CD14-positive monocyte (primary cell): ENCODE results near the gene BFSP2. TPM values are rescaled to one million over a fixed set of nuclear protein-coding genes. Genes with fewer than 3 reads are reported as not detected.

Source experiments
- DNase-seq, 3 donors: peaks; one replicate each; pipeline ENCODE4 v3.0.0-alpha.2; 2011 to 2022
- H2AFZ ChIP-seq: 2 replicates; pipeline ENCODE4 v1.6.0; 2012; ENCODE audit warnings: mild to moderate bottlenecking, low read depth, low read length, inconsistent platforms; ENCODE audit not compliant: insufficient read depth, poor library complexity, severe bottlenecking
- H3K27ac ChIP-seq, 2 donors: 1 replicate in 1 of 2; 2 replicates in 1 of 2; pipeline ENCODE4 v1.5.1; 2012 to 2013; ENCODE audit warnings: low read length in 2 of 2, control low read depth in 1 of 2, inconsistent platforms in 1 of 2, low read depth in 1 of 2, mild to moderate bottlenecking in 1 of 2
- H3K27me3 ChIP-seq, 2 donors: one replicate each; pipeline versions ENCODE4 v1.6.0 to v1.6.1; 2011 to 2013; ENCODE audit warnings: low read length in 2 of 2; ENCODE audit not compliant: control insufficient read depth in 2 of 2, insufficient read depth in 2 of 2
- H3K36me3 ChIP-seq, 2 donors: replicated peaks in 1 of 2; 1 replicate in 1 of 2; 2 replicates in 1 of 2; pipeline versions ENCODE4 v1.5.1 to v1.6.1; 2012 to 2013; ENCODE audit warnings: low read length in 2 of 2, control low read depth in 1 of 2, inconsistent platforms in 1 of 2, mild to moderate bottlenecking in 1 of 2; ENCODE audit not compliant: insufficient read depth in 2 of 2, control insufficient read depth in 1 of 2
- H3K4me1 ChIP-seq, 2 donors: 1 replicate in 1 of 2; 2 replicates in 1 of 2; pipeline versions ENCODE4 v1.5.1 to v1.6.1; 2012 to 2013; ENCODE audit warnings: low read length in 2 of 2, control low read depth in 1 of 2, inconsistent platforms in 1 of 2, mild to moderate bottlenecking in 1 of 2, moderate library complexity in 1 of 2; ENCODE audit not compliant: insufficient read depth in 2 of 2, control insufficient read depth in 1 of 2
- H3K4me2 ChIP-seq: replicated peaks from 2 replicates; pipeline ENCODE3; 2012; ENCODE audit warnings: low read length, moderate library complexity, mild to moderate bottlenecking; ENCODE audit not compliant: poor library complexity, severe bottlenecking; ENCODE audit errors: extremely low read depth
- H3K4me3 ChIP-seq, 3 experiments: fragments of 200-600 bp in 1 of 3; sonication (generic) in 1 of 3; replicated peaks in 1 of 3; 1 replicate in 2 of 3; 2 replicates in 1 of 3; pipeline ENCODE4 v1.5.1; 2011 to 2013; ENCODE audit warnings: low read length in 3 of 3, mild to moderate bottlenecking in 3 of 3, control low read depth in 2 of 3, low read depth in 2 of 3, inconsistent platforms in 1 of 3, moderate library complexity in 1 of 3
- H3K79me2 ChIP-seq: 2 replicates; pipeline ENCODE4 v1.6.0; 2012; ENCODE audit warnings: mild to moderate bottlenecking, control low read depth, inconsistent platforms, low read length, moderate library complexity; ENCODE audit not compliant: insufficient read depth
- H3K9ac ChIP-seq: 2 replicates; pipeline ENCODE4 v1.6.0; 2017; ENCODE audit warnings: low read length, mild to moderate bottlenecking; ENCODE audit not compliant: insufficient read depth, poor library complexity, severe bottlenecking
- H3K9me3 ChIP-seq, 2 donors: replicated peaks in 1 of 2; 1 replicate in 1 of 2; 2 replicates in 1 of 2; pipeline versions ENCODE4 v1.5.1 to v1.6.1; 2012 to 2013; ENCODE audit warnings: low read length in 2 of 2, control low read depth in 1 of 2; ENCODE audit not compliant: control insufficient read depth in 1 of 2, insufficient read depth in 1 of 2
- H4K20me1 ChIP-seq: 2 replicates; pipeline ENCODE4 v1.6.0; 2012; ENCODE audit warnings: mild to moderate bottlenecking, low read length, control low read depth, moderate library complexity; ENCODE audit not compliant: insufficient read depth
- H3K27ac Mint-ChIP-seq, 7 donors: one replicate each; pipeline ENCODE4 v1.8.0; 2020; ENCODE audit warnings: mild to moderate bottlenecking in 7 of 7, mixed read lengths in 7 of 7, moderate library complexity in 6 of 7, inconsistent platforms in 2 of 7
- H3K27me3 Mint-ChIP-seq, 3 donors: one replicate each; pipeline ENCODE4 v1.8.0; 2021 to 2022; ENCODE audit warnings: low read depth in 3 of 3, mild to moderate bottlenecking in 3 of 3, mixed read lengths in 3 of 3, moderate library complexity in 3 of 3, inconsistent platforms in 1 of 3
- H3K36me3 Mint-ChIP-seq, 2 donors: one replicate each; pipeline ENCODE4 v1.8.0; 2020; ENCODE audit warnings: mixed read lengths in 2 of 2, inconsistent platforms in 1 of 2, mild to moderate bottlenecking in 1 of 2
- H3K4me1 Mint-ChIP-seq: one replicate; pipeline ENCODE4 v1.8.0; 2020; ENCODE audit warnings: mild to moderate bottlenecking, mixed read lengths
- H3K4me3 Mint-ChIP-seq, 2 donors: one replicate each; pipeline ENCODE4 v1.8.0; 2020; ENCODE audit warnings: mild to moderate bottlenecking in 2 of 2, mixed read lengths in 2 of 2, moderate library complexity in 1 of 2
- H3K9me3 Mint-ChIP-seq, 7 donors: one replicate each; pipeline ENCODE4 v1.8.0; 2020 to 2022; ENCODE audit warnings: mixed read lengths in 7 of 7, mild to moderate bottlenecking in 6 of 7, moderate library complexity in 6 of 7, inconsistent platforms in 2 of 7
- CTCF ChIP-seq: fragments of 200-600 bp; IDR thresholded peaks from one replicate; pipeline ENCODE4 v1.8.0; 2022; ENCODE audit warnings: antibody characterized with exemption, mild to moderate bottlenecking
- WGBS: methylation state at CpG from one replicate; pipeline ENCODE4 v1.1.5; 2013; ENCODE audit warnings: missing lambda C conversion rate; ENCODE audit not compliant: insufficient coverage; 5-methylcytosine and 5-hydroxymethylcytosine counted together
- intact Hi-C, 2 donors: fragments of 100-400 bp; cut with micrococcal nuclease; formaldehyde crosslinking; loops; one replicate each; pipeline versions ENCODE4 v1.15.0 to v1.15.1; 2023
- polyA plus RNA-seq, 3 donors: library from polyadenylated mRNA; depleted of rRNA in 1 of 3; unstranded in 2 of 3; stranded (reverse) in 1 of 3; fragments of 300-500 nt in 2 of 3; fragments of >200 nt in 1 of 3; fragmentation: Illumina TruSeq in 2 of 3; gene quantifications; 1 replicate in 2 of 3; 2 replicates in 1 of 3; pipeline ENCODE4 v1.2.3, GENCODE V29; 2012 to 2021

BFSP2 gene
- polyA plus RNA-seq, 3 donors: not detected

GRCh38 chr3:133418361-133418760 is 18.5 kb downstream of the BFSP2 start:
- H3K36me3 ChIP-seq: no peaks in the 10 kb centered on the region
- H3K27ac ChIP-seq: no peak overlapping the region
- no peak for TF ChIP-seq CTCF
- H2AFZ ChIP-seq: no peak overlapping the region
- H3K4me2 ChIP-seq: no peak overlapping the region
- Mint-ChIP-seq H3K27ac (no peak overlapping the region), H3K9me3 (no peaks in the 10 kb centered on the region), H3K4me1 (no peaks in the 10 kb centered on the region), H3K36me3 (no peaks in the 10 kb centered on the region), H3K27me3 (peaks cover 1 to 2% (median 2%) of the 10 kb centered on the region in 3 donors), H3K4me3 (no peak overlapping the region)
- WGBS: 91% methylated on average over 7 of the region's 7 CpGs
- H4K20me1 ChIP-seq: no peaks in the 10 kb centered on the region
- no peak overlapping the region for H3K9ac ChIP-seq
- no peak for DNase-seq
- H3K79me2 ChIP-seq: no peaks in the 10 kb centered on the region
- no peaks in the 10 kb centered on the region for H3K27me3 ChIP-seq
- no peaks in the 10 kb centered on the region for H3K9me3 ChIP-seq
- intact Hi-C loops: no loop called here
- no peaks in the 10 kb centered on the region for H3K4me1 ChIP-seq
- no peak overlapping the region for H3K4me3 ChIP-seq

- H3K79me2 ChIP-seq: no peaks in the 10 kb centered on the region
- peaks cover 3% of the 10 kb centered on the region for H3K4me1 Mint-ChIP-seq
- DNase-seq: no peak
- no peak overlapping the region for H2AFZ ChIP-seq
- H3K9me3 Mint-ChIP-seq: no peaks in the 10 kb centered on the region
- peaks cover 1 to 2% (median 2%) of the 10 kb centered on the region in 3 donors for H3K27me3 Mint-ChIP-seq
- no peaks in the 10 kb centered on the region for H3K36me3 ChIP-seq
- 98% methylated on average over 9 of the region's 15 CpGs for whole genome bisulfite sequencing
- H3K4me2 ChIP-seq: no peak overlapping the region
- intact Hi-C loops: no loop called here
- TF ChIP-seq CTCF: no peak
- no peak overlapping the region for H3K9ac ChIP-seq
- H3K27ac Mint-ChIP-seq: peak overlapping the region in 1 of 7 donors; percentile 33
- no peak overlapping the region for H3K4me3 Mint-ChIP-seq
- H4K20me1 ChIP-seq: no peaks in the 10 kb centered on the region
- H3K9me3 ChIP-seq: no peaks in the 10 kb centered on the region
- H3K4me3 ChIP-seq: no peak overlapping the region
- H3K4me1 ChIP-seq: no peaks in the 10 kb centered on the region
- H3K27ac ChIP-seq: no peak overlapping the region
- H3K36me3 Mint-ChIP-seq: no peaks in the 10 kb centered on the region
- no peaks in the 10 kb centered on the region for H3K27me3 ChIP-seq
Measured at GRCh38 chr3:133419151-133419909, 19.5 kb downstream of the BFSP2 start.
